CD14-positive monocyte (primary cell): Measurements from ENCODE around the gene BRD3OS. TPM values are rescaled to one million over a fixed set of nuclear protein-coding genes. Genes with fewer than 3 reads are reported as not detected.

Experiments used
- DNase-seq, 3 donors: peaks; one replicate each; pipeline ENCODE4 v3.0.0-alpha.2; 2011 to 2022
- H2AFZ ChIP-seq: 2 replicates; pipeline ENCODE4 v1.6.0; 2012; ENCODE audit warnings: mild to moderate bottlenecking, low read depth, low read length, inconsistent platforms; ENCODE audit not compliant: insufficient read depth, poor library complexity, severe bottlenecking
- H3K27ac ChIP-seq, 2 donors: 1 replicate in 1 of 2; 2 replicates in 1 of 2; pipeline ENCODE4 v1.5.1; 2012 to 2013; ENCODE audit warnings: low read length in 2 of 2, control low read depth in 1 of 2, inconsistent platforms in 1 of 2, low read depth in 1 of 2, mild to moderate bottlenecking in 1 of 2
- H3K27me3 ChIP-seq, 2 donors: one replicate each; pipeline versions ENCODE4 v1.6.0 to v1.6.1; 2011 to 2013; ENCODE audit warnings: low read length in 2 of 2; ENCODE audit not compliant: control insufficient read depth in 2 of 2, insufficient read depth in 2 of 2
- H3K36me3 ChIP-seq, 2 donors: replicated peaks in 1 of 2; 1 replicate in 1 of 2; 2 replicates in 1 of 2; pipeline versions ENCODE4 v1.5.1 to v1.6.1; 2012 to 2013; ENCODE audit warnings: low read length in 2 of 2, control low read depth in 1 of 2, inconsistent platforms in 1 of 2, mild to moderate bottlenecking in 1 of 2; ENCODE audit not compliant: insufficient read depth in 2 of 2, control insufficient read depth in 1 of 2
- H3K4me1 ChIP-seq, 2 donors: 1 replicate in 1 of 2; 2 replicates in 1 of 2; pipeline versions ENCODE4 v1.5.1 to v1.6.1; 2012 to 2013; ENCODE audit warnings: low read length in 2 of 2, control low read depth in 1 of 2, inconsistent platforms in 1 of 2, mild to moderate bottlenecking in 1 of 2, moderate library complexity in 1 of 2; ENCODE audit not compliant: insufficient read depth in 2 of 2, control insufficient read depth in 1 of 2
- H3K4me2 ChIP-seq: replicated peaks from 2 replicates; pipeline ENCODE3; 2012; ENCODE audit warnings: low read length, moderate library complexity, mild to moderate bottlenecking; ENCODE audit not compliant: poor library complexity, severe bottlenecking; ENCODE audit errors: extremely low read depth
- H3K4me3 ChIP-seq, 3 experiments: fragments of 200-600 bp in 1 of 3; sonication (generic) in 1 of 3; replicated peaks in 1 of 3; 1 replicate in 2 of 3; 2 replicates in 1 of 3; pipeline ENCODE4 v1.5.1; 2011 to 2013; ENCODE audit warnings: low read length in 3 of 3, mild to moderate bottlenecking in 3 of 3, control low read depth in 2 of 3, low read depth in 2 of 3, inconsistent platforms in 1 of 3, moderate library complexity in 1 of 3
- H3K79me2 ChIP-seq: 2 replicates; pipeline ENCODE4 v1.6.0; 2012; ENCODE audit warnings: mild to moderate bottlenecking, control low read depth, inconsistent platforms, low read length, moderate library complexity; ENCODE audit not compliant: insufficient read depth
- H3K9ac ChIP-seq: 2 replicates; pipeline ENCODE4 v1.6.0; 2017; ENCODE audit warnings: low read length, mild to moderate bottlenecking; ENCODE audit not compliant: insufficient read depth, poor library complexity, severe bottlenecking
- H3K9me3 ChIP-seq, 2 donors: replicated peaks in 1 of 2; 1 replicate in 1 of 2; 2 replicates in 1 of 2; pipeline versions ENCODE4 v1.5.1 to v1.6.1; 2012 to 2013; ENCODE audit warnings: low read length in 2 of 2, control low read depth in 1 of 2; ENCODE audit not compliant: control insufficient read depth in 1 of 2, insufficient read depth in 1 of 2
- H4K20me1 ChIP-seq: 2 replicates; pipeline ENCODE4 v1.6.0; 2012; ENCODE audit warnings: mild to moderate bottlenecking, low read length, control low read depth, moderate library complexity; ENCODE audit not compliant: insufficient read depth
- H3K27ac Mint-ChIP-seq, 7 donors: one replicate each; pipeline ENCODE4 v1.8.0; 2020; ENCODE audit warnings: mild to moderate bottlenecking in 7 of 7, mixed read lengths in 7 of 7, moderate library complexity in 6 of 7, inconsistent platforms in 2 of 7
- H3K27me3 Mint-ChIP-seq, 3 donors: one replicate each; pipeline ENCODE4 v1.8.0; 2021 to 2022; ENCODE audit warnings: low read depth in 3 of 3, mild to moderate bottlenecking in 3 of 3, mixed read lengths in 3 of 3, moderate library complexity in 3 of 3, inconsistent platforms in 1 of 3
- H3K36me3 Mint-ChIP-seq, 2 donors: one replicate each; pipeline ENCODE4 v1.8.0; 2020; ENCODE audit warnings: mixed read lengths in 2 of 2, inconsistent platforms in 1 of 2, mild to moderate bottlenecking in 1 of 2
- H3K4me1 Mint-ChIP-seq: one replicate; pipeline ENCODE4 v1.8.0; 2020; ENCODE audit warnings: mild to moderate bottlenecking, mixed read lengths
- H3K4me3 Mint-ChIP-seq, 2 donors: one replicate each; pipeline ENCODE4 v1.8.0; 2020; ENCODE audit warnings: mild to moderate bottlenecking in 2 of 2, mixed read lengths in 2 of 2, moderate library complexity in 1 of 2
- H3K9me3 Mint-ChIP-seq, 7 donors: one replicate each; pipeline ENCODE4 v1.8.0; 2020 to 2022; ENCODE audit warnings: mixed read lengths in 7 of 7, mild to moderate bottlenecking in 6 of 7, moderate library complexity in 6 of 7, inconsistent platforms in 2 of 7
- WGBS: methylation state at CpG from one replicate; pipeline ENCODE4 v1.1.5; 2013; ENCODE audit warnings: missing lambda C conversion rate; ENCODE audit not compliant: insufficient coverage; 5-methylcytosine and 5-hydroxymethylcytosine counted together
- intact Hi-C, 2 donors: fragments of 100-400 bp; cut with micrococcal nuclease; formaldehyde crosslinking; loops; one replicate each; pipeline versions ENCODE4 v1.15.0 to v1.15.1; 2023
- polyA plus RNA-seq, 3 donors: library from polyadenylated mRNA; depleted of rRNA in 1 of 3; unstranded in 2 of 3; stranded (reverse) in 1 of 3; fragments of 300-500 nt in 2 of 3; fragments of >200 nt in 1 of 3; fragmentation: Illumina TruSeq in 2 of 3; gene quantifications; 1 replicate in 2 of 3; 2 replicates in 1 of 3; pipeline ENCODE4 v1.2.3, GENCODE V29; 2012 to 2021
- TF ChIP-seq, protein P1 (sequence below): fragments of 200-600 bp; IDR thresholded peaks from one replicate; pipeline ENCODE4 v1.8.0; 2022; ENCODE audit warnings: antibody characterized with exemption, mild to moderate bottlenecking

The BRD3OS gene
- polyA plus RNA-seq, 3 donors, result 2.9 to 6.8 (median 6.6) TPM

GRCh38 chr9:134049236-134049635 is 24.0 kb downstream of the BRD3OS start:
- Histone ChIP-seq H3K79me2 (peaks cover 23% of the 10 kb centered on the region), H3K9ac (no peak overlapping the region), H4K20me1 (peaks cover 91% of the 10 kb centered on the region), H3K36me3 (peaks cover 93 to 100% of the 10 kb centered on the region in 2 donors), H2AFZ (no peak overlapping the region), H3K4me2 (no peak overlapping the region), H3K27ac (no peak overlapping the region), H3K9me3 (no peaks in the 10 kb centered on the region), H3K4me3 (no peak overlapping the region), H3K4me1 (no peaks in the 10 kb centered on the region), H3K27me3 (no peaks in the 10 kb centered on the region)
- TF ChIP-seq, protein P1, sequence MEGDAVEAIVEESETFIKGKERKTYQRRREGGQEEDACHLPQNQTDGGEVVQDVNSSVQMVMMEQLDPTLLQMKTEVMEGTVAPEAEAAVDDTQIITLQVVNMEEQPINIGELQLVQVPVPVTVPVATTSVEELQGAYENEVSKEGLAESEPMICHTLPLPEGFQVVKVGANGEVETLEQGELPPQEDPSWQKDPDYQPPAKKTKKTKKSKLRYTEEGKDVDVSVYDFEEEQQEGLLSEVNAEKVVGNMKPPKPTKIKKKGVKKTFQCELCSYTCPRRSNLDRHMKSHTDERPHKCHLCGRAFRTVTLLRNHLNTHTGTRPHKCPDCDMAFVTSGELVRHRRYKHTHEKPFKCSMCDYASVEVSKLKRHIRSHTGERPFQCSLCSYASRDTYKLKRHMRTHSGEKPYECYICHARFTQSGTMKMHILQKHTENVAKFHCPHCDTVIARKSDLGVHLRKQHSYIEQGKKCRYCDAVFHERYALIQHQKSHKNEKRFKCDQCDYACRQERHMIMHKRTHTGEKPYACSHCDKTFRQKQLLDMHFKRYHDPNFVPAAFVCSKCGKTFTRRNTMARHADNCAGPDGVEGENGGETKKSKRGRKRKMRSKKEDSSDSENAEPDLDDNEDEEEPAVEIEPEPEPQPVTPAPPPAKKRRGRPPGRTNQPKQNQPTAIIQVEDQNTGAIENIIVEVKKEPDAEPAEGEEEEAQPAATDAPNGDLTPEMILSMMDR, result no peak
- intact Hi-C loops, result no loop called here
- 86% methylated on average over 20 of the region's 20 CpGs for WGBS
- Mint-ChIP-seq H3K27me3 (no peaks in the 10 kb centered on the region), H3K4me3 (no peak overlapping the region), H3K27ac (no peak overlapping the region), H3K36me3 (peaks cover 82 to 95% of the 10 kb centered on the region in 2 donors), H3K4me1 (peaks cover 6% of the 10 kb centered on the region), H3K9me3 (no peaks in the 10 kb centered on the region)
- DNase-seq, result no peak

- no peak overlapping the region for H3K4me2 ChIP-seq
- Mint-ChIP-seq H3K36me3 (peaks cover 75 to 92% of the 10 kb centered on the region in 2 donors), H3K9me3 (no peaks in the 10 kb centered on the region), H3K27ac (no peak overlapping the region), H3K27me3 (peaks cover 0 to 3% (median 0%) of the 10 kb centered on the region in 3 donors), H3K4me1 (no peaks in the 10 kb centered on the region), H3K4me3 (no peak overlapping the region)
- no peaks in the 10 kb centered on the region for H3K27me3 ChIP-seq
- peaks cover 26% of the 10 kb centered on the region for H3K79me2 ChIP-seq
- WGBS, result 96% methylated on average over 20 of the region's 28 CpGs
- H4K20me1 ChIP-seq, result peaks cover 91% of the 10 kb centered on the region
- no peak overlapping the region for H2AFZ ChIP-seq
- TF ChIP-seq, protein P1, result no peak
- H3K36me3 ChIP-seq, result peaks cover 87 to 100% of the 10 kb centered on the region in 2 donors
- intact Hi-C loops, result loop anchor here in 1 of 2 donors (10.0 kb wide), 1 partner anchor 885 kb away; no protein-coding TSS in a partner anchor
- H3K9me3 ChIP-seq, result no peaks in the 10 kb centered on the region
- H3K9ac ChIP-seq, result no peak overlapping the region
- no peak for DNase-seq
- H3K4me1 ChIP-seq, result no peaks in the 10 kb centered on the region
- no peak overlapping the region for H3K27ac ChIP-seq
- no peak overlapping the region for H3K4me3 ChIP-seq
Measured at GRCh38 chr9:134049772-134050588, 24.7 kb downstream of the BRD3OS start.
